CD4-positive, alpha-beta T cell treated with Interferon alpha-2 for 1 hour (primary cell): ENCODE data around the gene COL4A2.

ENCODE experiments used
- DNase-seq, 2 donors: peaks; one replicate each; pipeline ENCODE4 v3.0.0-alpha.2; 2020 to 2022

COL4A2 gene

GRCh38 chr13:110272651-110273050, 34.4 kb upstream of the COL4A2 start:
- no peak for DNase-seq

GRCh38 chr13:110273254-110273653, 33.8 kb upstream of the COL4A2 start:
- DNase-seq = no peak

- no peak for DNase-seq
Observed at GRCh38 chr13:110274687-110275086, 32.4 kb upstream of the COL4A2 start.

GRCh38 chr13:110275931-110276552, 31.0 kb upstream of the COL4A2 start:
- no peak for DNase-seq

GRCh38 chr13:110276553-110276950, 30.5 kb upstream of the COL4A2 start:
- no peak for DNase-seq

- DNase-seq = no peak
Observed at GRCh38 chr13:110277357-110277975, 29.6 kb upstream of the COL4A2 start.

GRCh38 chr13:110278859-110279258, 28.2 kb upstream of the COL4A2 start:
- no peak for DNase-seq

GRCh38 chr13:110279684-110280083, 27.4 kb upstream of the COL4A2 start:
- no peak for DNase-seq

GRCh38 chr13:110280231-110280813, 26.8 kb upstream of the COL4A2 start:
- no peak for DNase-seq

GRCh38 chr13:110280985-110281688, 25.9 kb upstream of the COL4A2 start:
- no peak for DNase-seq

- no peak for DNase-seq
Observed at GRCh38 chr13:110281736-110282135, 25.3 kb upstream of the COL4A2 start.

- DNase-seq = no peak
Observed at GRCh38 chr13:110282316-110282841, 24.7 kb upstream of the COL4A2 start.

- no peak for DNase-seq
Observed at GRCh38 chr13:110283736-110284517, 23.2 kb upstream of the COL4A2 start.

- DNase-seq = no peak
Observed at GRCh38 chr13:110284779-110285484, 22.2 kb upstream of the COL4A2 start.

GRCh38 chr13:110285991-110286832, 20.9 kb upstream of the COL4A2 start:
- no peak for DNase-seq

- no peak for DNase-seq
Observed at GRCh38 chr13:110286833-110287819, 20.0 kb upstream of the COL4A2 start.

- no peak for DNase-seq
Observed at GRCh38 chr13:110289174-110289573, 17.9 kb upstream of the COL4A2 start.

- DNase-seq = no peak
Observed at GRCh38 chr13:110289661-110290060, 17.4 kb upstream of the COL4A2 start.

GRCh38 chr13:110290153-110290552, 16.9 kb upstream of the COL4A2 start:
- no peak for DNase-seq

GRCh38 chr13:110290826-110291225, 16.3 kb upstream of the COL4A2 start:
- no peak for DNase-seq
